DND-41 (cell line): Measurements from ENCODE around the gene GUCY1A1.

ENCODE experiments used
- ATAC-seq: fragments of 200-7000 bp; cut with Tn5 transposase; 3 replicates; pipeline ENCODE4 v1.9.1; 2021; ENCODE audit warnings: low read depth; ENCODE audit not compliant: insufficient read depth
- DNase-seq: peaks from one replicate; pipeline ENCODE4 v3.0.0-alpha.2; 2020
- H2AFZ ChIP-seq: 2 replicates; pipeline ENCODE4 v1.6.0; 2012; ENCODE audit warnings: low read depth, low read length
- H3K27ac ChIP-seq: 2 replicates; pipeline ENCODE4 v1.5.1; 2012; ENCODE audit warnings: low read length, inconsistent platforms
- H3K27me3 ChIP-seq: fragments of 200-600 bp; sonication (generic); 2 replicates; pipeline ENCODE4 v1.6.0; 2012; ENCODE audit warnings: low read length, mild to moderate bottlenecking, inconsistent platforms; ENCODE audit not compliant: insufficient read depth, poor library complexity
- H3K36me3 ChIP-seq: 2 replicates; pipeline ENCODE4 v1.5.1; 2012; ENCODE audit warnings: low read length, inconsistent platforms; ENCODE audit not compliant: insufficient read depth
- H3K4me1 ChIP-seq: 2 replicates; pipeline ENCODE4 v1.5.1; 2012; ENCODE audit warnings: mild to moderate bottlenecking, low read length; ENCODE audit not compliant: insufficient read depth
- H3K4me2 ChIP-seq: 2 replicates; pipeline ENCODE4 v1.6.0; 2012; ENCODE audit warnings: mild to moderate bottlenecking, moderate library complexity, low read length, inconsistent platforms; ENCODE audit not compliant: insufficient read depth
- H3K4me3 ChIP-seq, 2 experiments: fragments of 200-600 bp in 1 of 2; shearing (Covaris generic) in 1 of 2; 2 replicates each; pipeline ENCODE4 v1.5.1; 2012 to 2016; ENCODE audit warnings: inconsistent platforms in 2 of 2, low read length in 2 of 2, mild to moderate bottlenecking in 2 of 2, low read depth in 1 of 2, moderate library complexity in 1 of 2
- H3K79me2 ChIP-seq: 2 replicates; pipeline ENCODE4 v1.6.0; 2012; ENCODE audit warnings: low read length, inconsistent platforms; ENCODE audit not compliant: insufficient read depth
- H3K9ac ChIP-seq: 2 replicates; pipeline ENCODE4 v1.6.0; 2012; ENCODE audit warnings: low read depth, mild to moderate bottlenecking, inconsistent platforms, low read length, moderate library complexity
- H3K9me3 ChIP-seq: 2 replicates; pipeline ENCODE4 v1.5.1; 2012; ENCODE audit warnings: low read length, moderate library complexity, mild to moderate bottlenecking, inconsistent platforms; ENCODE audit not compliant: insufficient read depth, severe bottlenecking
- H4K20me1 ChIP-seq: 2 replicates; pipeline ENCODE4 v1.6.0; 2012; ENCODE audit warnings: low read length; ENCODE audit not compliant: insufficient read depth
- CTCF ChIP-seq: IDR thresholded peaks from 2 replicates; pipeline ENCODE4 v1.5.1; 2012; ENCODE audit warnings: borderline replicate concordance, low read length, moderate library complexity, mild to moderate bottlenecking; ENCODE audit not compliant: poor library complexity, severe bottlenecking; ENCODE audit errors: extremely low read depth
- EZH2 ChIP-seq: IDR thresholded peaks from 3 replicates; pipeline ENCODE4 v1.6.1; 2012; ENCODE audit warnings: borderline replicate concordance, low read depth, mild to moderate bottlenecking, moderate library complexity, low read length, inconsistent platforms; ENCODE audit not compliant: severe bottlenecking

The GUCY1A1 gene

DNA sequence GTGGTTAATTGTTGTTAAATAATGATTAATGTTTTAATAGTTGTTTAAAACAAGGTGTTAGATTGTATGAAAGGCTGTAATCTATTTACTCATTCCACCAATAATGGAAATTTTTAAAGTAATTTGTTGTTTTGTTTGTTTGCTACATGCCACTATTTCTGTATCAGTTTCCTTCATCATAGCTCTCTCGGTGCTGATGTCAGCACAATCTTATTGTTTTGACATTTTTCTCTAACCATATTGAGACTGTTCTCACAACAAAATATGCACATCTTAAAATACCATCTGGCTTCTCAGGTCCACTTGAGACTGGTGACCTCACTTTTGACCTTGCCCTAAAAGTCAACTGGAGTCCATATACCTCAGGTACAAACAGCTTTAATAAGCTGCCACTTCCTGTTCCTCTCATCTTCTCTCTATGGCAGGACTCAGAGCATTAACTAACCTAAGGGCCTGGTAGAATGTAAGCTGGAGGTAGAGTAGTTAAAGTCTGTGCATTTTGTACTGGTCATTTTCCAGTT, 91.2 kb downstream of the GUCY1A1 start:
- ATAC-seq: no peak
- peak overlapping the region; percentile 80 for H2AFZ ChIP-seq
- TF ChIP-seq CTCF (no peak), EZH2 (no peak)

GRCh38 chr4:155758481-155759371, 92.1 kb downstream of the GUCY1A1 start, which contains the start of gene GUCY1B1:
Gene GUCY1B1, plus strand, starts transcription at chr4:155759021. Its CDS starts 120 bp downstream, at chr4:155759141.
- H3K79me2 ChIP-seq: peaks cover 14% of the 10 kb centered on the region
- peak; percentile 96 for DNase-seq
- H3K4me2 ChIP-seq: peak within 1 kb of the TSS; percentile 84
- no peak for TF ChIP-seq EZH2
- peak; percentile 67 for TF ChIP-seq CTCF
- ATAC-seq: peak; percentile 97
- H3K9ac ChIP-seq: peak within 1 kb of the TSS; percentile 95
- no peaks in the 10 kb centered on the region for H3K9me3 ChIP-seq
- H3K4me3 ChIP-seq: peak within 1 kb of the TSS; percentile 77 to 91
- no peaks in the 10 kb centered on the region for H4K20me1 ChIP-seq
- H3K36me3 ChIP-seq: peaks cover 3% of the 10 kb centered on the region
- H2AFZ ChIP-seq: peak within 1 kb of the TSS; percentile 97
- peaks cover 27% of the 10 kb centered on the region for H3K4me1 ChIP-seq
- H3K27me3 ChIP-seq: no peaks in the 10 kb centered on the region
- peak within 1 kb of the TSS; percentile 87 for H3K27ac ChIP-seq

More for the DNA sequence above, 91.2 kb downstream of the GUCY1A1 start:
- Histone ChIP-seq H4K20me1 (no peaks in the 10 kb centered on the region), H3K36me3 (peaks cover 3% of the 10 kb centered on the region), H3K79me2 (peaks cover 14% of the 10 kb centered on the region), H3K9ac (peak overlapping the region; percentile 95; the same call in 1 of the 2 replicates), H3K27ac (peak overlapping the region; percentile 87), H3K27me3 (no peaks in the 10 kb centered on the region), H3K4me3 (no peak overlapping the region), H3K4me1 (peaks cover 27% of the 10 kb centered on the region), H3K9me3 (no peaks in the 10 kb centered on the region), H3K4me2 (no peak overlapping the region)
- DNase-seq: no peak

DNA sequence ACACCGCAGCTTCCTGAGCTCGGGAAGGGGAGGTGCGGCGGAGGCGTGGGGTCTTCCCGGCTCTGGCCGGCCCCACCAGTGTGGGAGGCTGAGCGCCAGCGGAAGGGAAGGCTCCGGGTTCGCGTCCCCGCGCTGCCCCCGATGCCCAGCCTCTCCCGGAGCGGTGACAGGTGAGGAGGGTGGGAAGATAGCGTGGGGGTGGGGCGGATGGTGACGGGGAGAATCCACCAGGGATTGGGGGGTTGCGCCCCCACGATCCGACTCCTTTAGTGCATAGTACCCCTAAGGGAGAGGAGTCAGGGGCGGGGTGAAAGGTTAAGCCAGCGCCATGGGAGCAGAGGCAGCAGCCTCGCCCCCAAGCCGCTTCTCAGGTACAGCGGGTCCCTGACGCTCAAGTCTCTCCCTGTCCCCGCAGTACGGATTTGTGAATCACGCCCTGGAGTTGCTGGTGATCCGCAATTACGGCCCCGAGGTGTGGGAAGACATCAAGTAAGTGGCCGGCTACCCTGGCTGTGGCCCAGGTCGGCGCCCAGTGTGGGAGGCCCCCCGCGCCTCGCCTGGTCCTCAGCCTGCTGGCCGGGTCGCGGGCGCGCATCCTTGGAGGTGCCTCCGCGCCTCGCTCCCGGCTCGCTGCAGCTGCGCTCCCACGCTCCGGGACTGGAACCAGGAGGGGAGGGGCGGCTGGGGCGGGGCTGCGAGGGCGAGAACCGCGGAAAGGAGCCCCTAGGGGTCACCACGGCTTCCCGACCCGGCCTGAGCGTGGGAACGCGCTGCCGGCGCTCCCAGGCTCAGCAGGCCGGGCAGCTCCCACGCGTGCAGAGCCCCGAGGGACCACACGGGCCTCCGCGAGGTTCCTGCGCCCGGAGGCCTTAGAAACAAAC, 93.0 kb downstream of the GUCY1A1 start:
- Histone ChIP-seq H3K4me2 (peak overlapping the region; percentile 84), H3K27ac (peak overlapping the region; percentile 78), H2AFZ (peak overlapping the region; percentile 97), H4K20me1 (no peaks in the 10 kb centered on the region), H3K9me3 (no peaks in the 10 kb centered on the region), H3K27me3 (no peaks in the 10 kb centered on the region), H3K4me3 (peak overlapping the region; percentile 77 to 91), H3K79me2 (peaks cover 14% of the 10 kb centered on the region), H3K36me3 (peaks cover 6% of the 10 kb centered on the region), H3K9ac (peak overlapping the region; percentile 95), H3K4me1 (peaks cover 27% of the 10 kb centered on the region)
- no peak for TF ChIP-seq CTCF
- no peak for TF ChIP-seq EZH2
- DNase-seq (no peak), ATAC-seq (peak; percentile 31; the same call in 2 of the 3 replicates)
